Activated CD8-positive, alpha-beta T cell treated with anti-CD3 and anti-CD28 coated beads, Interleukin-2, amount 10 ng/mL, durations not matched to agents 7 days and 5 days (primary cell): ENCODE results near the gene TNP1. TPM values are rescaled to one million over a fixed set of nuclear protein-coding genes. Genes with fewer than 3 reads are reported as not detected.

Experiments
- ATAC-seq: fragments of 150-1000 bp; cut with Tn5 transposase; one replicate; pipeline ENCODE4 v1.10.0; 2021; ENCODE audit warnings: moderate library complexity
- CTCF ChIA-PET: fragments of 350-600 bp; sonication (Branson Sonifier 250); formaldehyde crosslinking; loops from one replicate; lab custom pipeline; 2021; ENCODE audit warnings: antibody characterized with exemption; lab: Charles Lee
- POLR2A ChIA-PET: fragments of 350-600 bp; sonication (Branson Sonifier 250); formaldehyde crosslinking; loops from one replicate; lab custom pipeline; 2021; ENCODE audit warnings: antibody characterized with exemption; lab: Charles Lee
- DNase-seq: peaks from one replicate; pipeline ENCODE4 v3.0.0-alpha.2; 2020
- H3K27ac Mint-ChIP-seq: one replicate; pipeline ENCODE4 v1.8.0; 2021; ENCODE audit warnings: mild to moderate bottlenecking, mixed read lengths
- H3K27me3 Mint-ChIP-seq: one replicate; pipeline ENCODE4 v1.8.0; 2021; ENCODE audit warnings: low read depth, mixed read lengths
- H3K36me3 Mint-ChIP-seq: one replicate; pipeline ENCODE4 v1.8.0; 2021; ENCODE audit warnings: low read depth, mixed read lengths
- H3K4me1 Mint-ChIP-seq: one replicate; pipeline ENCODE4 v1.8.0; 2021; ENCODE audit warnings: low read depth, mixed read lengths
- H3K4me3 Mint-ChIP-seq: one replicate; pipeline ENCODE4 v1.8.0; 2021; ENCODE audit warnings: mild to moderate bottlenecking, mixed read lengths
- H3K9me3 Mint-ChIP-seq: one replicate; pipeline ENCODE4 v1.8.0; 2022; ENCODE audit warnings: mixed read lengths; ENCODE audit not compliant: insufficient read depth
- total RNA-seq, 2 experiments: library from RNA; stranded (reverse); gene quantifications; one replicate each; pipeline ENCODE4 v1.2.3, GENCODE V29; 2021

TNP1 gene
- total RNA-seq, 2 experiments from 2014 or later = not detected

GRCh38 chr2:216887138-216887537 lies 27.3 kb upstream of the TNP1 start:
- H3K9me3 Mint-ChIP-seq = no peaks in the 10 kb centered on the region
- ChIA-PET POLR2A (no interaction called here), CTCF (no interaction called here)
- peaks cover 21% of the 10 kb centered on the region for H3K4me1 Mint-ChIP-seq
- no peak overlapping the region for H3K4me3 Mint-ChIP-seq
- H3K36me3 Mint-ChIP-seq = peaks cover 2% of the 10 kb centered on the region
- no peak for DNase-seq
- no peak overlapping the region for H3K27ac Mint-ChIP-seq
- ATAC-seq = no peak
- H3K27me3 Mint-ChIP-seq = peaks cover 18% of the 10 kb centered on the region

DNA sequence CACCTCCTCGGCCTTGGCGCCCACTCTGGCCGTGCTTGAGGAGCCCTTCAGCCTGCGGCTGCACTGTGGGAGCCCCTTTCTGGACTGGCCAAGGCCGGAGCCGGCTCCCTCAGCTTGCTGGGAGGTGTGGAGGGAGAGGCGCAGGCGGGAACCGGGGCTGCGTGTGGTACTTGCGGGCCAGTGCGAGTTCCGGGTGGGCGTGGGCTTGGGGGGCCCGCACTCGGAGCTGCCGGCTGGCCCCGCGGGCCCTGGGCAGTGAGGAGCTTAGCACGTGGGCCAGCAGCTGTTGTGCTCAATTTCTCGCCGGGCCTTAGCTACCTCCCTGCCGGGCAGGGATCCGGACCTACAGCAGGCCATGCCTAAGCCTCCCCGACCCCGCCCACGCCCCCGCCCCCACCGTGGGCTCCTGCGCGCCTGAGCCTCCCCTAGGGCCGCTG lies 25.3 kb upstream of the TNP1 start:
- ChIA-PET POLR2A (no interaction called here), CTCF (no interaction called here)
- H3K4me3 Mint-ChIP-seq = no peak overlapping the region
- H3K36me3 Mint-ChIP-seq = peaks cover 9% of the 10 kb centered on the region
- H3K9me3 Mint-ChIP-seq = no peaks in the 10 kb centered on the region
- ATAC-seq = no peak
- no peak for DNase-seq
- H3K27me3 Mint-ChIP-seq = peaks cover 12% of the 10 kb centered on the region
- peaks cover 38% of the 10 kb centered on the region for H3K4me1 Mint-ChIP-seq
- H3K27ac Mint-ChIP-seq = no peak overlapping the region

DNA sequence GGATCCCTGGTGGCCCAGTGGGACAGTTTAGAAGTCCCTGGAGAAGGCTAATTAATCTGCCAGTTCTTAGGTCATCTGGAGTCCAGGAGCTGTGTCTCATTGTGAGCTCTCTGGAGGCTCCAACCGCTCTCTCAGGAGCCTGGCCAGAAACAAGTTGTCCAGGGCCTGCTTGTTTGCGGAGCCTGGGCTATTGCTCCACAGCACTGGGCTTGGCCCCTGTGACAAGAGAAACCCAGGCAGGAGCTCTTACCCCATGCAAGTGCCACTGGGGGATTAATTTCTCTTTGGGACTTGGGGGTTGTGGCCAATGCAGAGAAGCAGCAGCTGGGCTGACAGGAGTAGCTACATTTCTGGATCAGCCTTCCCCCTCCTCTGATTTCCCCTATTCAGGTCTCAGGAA lies 24.5 kb upstream of the TNP1 start:
- ATAC-seq = no peak
- no peak for DNase-seq
- Mint-ChIP-seq H3K27me3 (peaks cover 10% of the 10 kb centered on the region), H3K9me3 (no peaks in the 10 kb centered on the region), H3K36me3 (peaks cover 9% of the 10 kb centered on the region), H3K27ac (peak overlapping the region; percentile 46), H3K4me1 (peaks cover 46% of the 10 kb centered on the region), H3K4me3 (no peak overlapping the region)
- CTCF ChIA-PET = interaction anchor here (1.0 kb wide), 1 partner anchor 186 kb away, joined by 3 read pairs; no protein-coding TSS in a partner anchor
- POLR2A ChIA-PET = interaction anchor here (0.5 kb wide), 1 partner anchor 61 kb away, joined by 3 read pairs; no protein-coding TSS in a partner anchor

DNA sequence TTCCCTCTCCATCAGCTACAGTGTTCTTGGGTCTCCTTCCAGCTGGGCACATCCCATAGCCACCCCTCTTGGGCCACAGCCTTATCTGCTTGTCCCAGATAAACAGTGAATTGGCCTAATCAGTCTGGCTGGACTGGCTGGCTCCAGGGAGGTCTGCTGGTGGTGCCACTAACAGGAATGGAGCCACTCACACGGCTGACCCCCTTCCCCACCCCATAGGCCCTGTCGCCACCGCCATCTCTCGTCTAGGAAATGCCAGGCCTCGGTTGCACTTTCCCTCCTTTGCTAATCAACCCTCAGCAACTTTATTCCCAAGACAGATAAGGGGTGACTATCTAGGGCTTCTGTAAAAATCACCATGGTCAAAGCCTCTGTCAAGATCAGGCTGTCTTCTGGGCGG lies 23.0 kb upstream of the TNP1 start:
- peak overlapping the region; percentile 33 for H3K27ac Mint-ChIP-seq
- CTCF ChIA-PET = no interaction called here
- ATAC-seq (no peak), DNase-seq (no peak)
- POLR2A ChIA-PET = no interaction called here
- H3K4me3 Mint-ChIP-seq = no peak overlapping the region
- H3K4me1 Mint-ChIP-seq = peaks cover 58% of the 10 kb centered on the region
- H3K27me3 Mint-ChIP-seq = peaks cover 6% of the 10 kb centered on the region
- H3K9me3 Mint-ChIP-seq = no peaks in the 10 kb centered on the region
- H3K36me3 Mint-ChIP-seq = peaks cover 14% of the 10 kb centered on the region

DNA sequence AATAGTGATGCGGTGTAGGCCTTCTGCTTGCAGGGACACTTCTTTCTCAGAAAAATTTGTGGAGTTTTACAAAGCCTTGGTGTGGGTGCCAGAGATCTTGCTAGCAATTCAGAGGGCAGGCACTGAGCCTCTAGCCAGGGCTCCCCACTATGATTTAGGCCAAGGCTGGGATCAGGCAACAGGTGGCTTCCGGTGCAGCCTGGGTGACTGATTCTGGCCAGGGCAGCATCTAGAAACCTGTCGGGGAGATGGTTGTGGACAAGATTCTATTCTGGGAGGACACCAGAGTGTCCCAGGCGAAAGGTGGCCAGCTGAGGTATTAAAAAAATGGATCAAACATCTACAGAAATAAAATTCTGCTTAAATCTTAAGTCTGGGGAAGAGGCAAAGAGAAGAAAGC lies 21.5 kb upstream of the TNP1 start:
- Mint-ChIP-seq H3K36me3 (peaks cover 18% of the 10 kb centered on the region), H3K27ac (peak overlapping the region; percentile 86), H3K4me3 (no peak overlapping the region), H3K4me1 (peaks cover 59% of the 10 kb centered on the region), H3K27me3 (peaks cover 2% of the 10 kb centered on the region), H3K9me3 (no peaks in the 10 kb centered on the region)
- ATAC-seq (no peak), DNase-seq (no peak)
- ChIA-PET CTCF (no interaction called here), POLR2A (no interaction called here)

- no peaks in the 10 kb centered on the region for H3K27me3 Mint-ChIP-seq
- CTCF ChIA-PET = no interaction called here
- POLR2A ChIA-PET = no interaction called here
- H3K4me1 Mint-ChIP-seq = peaks cover 54% of the 10 kb centered on the region
- H3K9me3 Mint-ChIP-seq = no peaks in the 10 kb centered on the region
- H3K4me3 Mint-ChIP-seq = peak overlapping the region; percentile 55
- peaks cover 20% of the 10 kb centered on the region for H3K36me3 Mint-ChIP-seq
- ATAC-seq (peak; percentile 83), DNase-seq (peak; percentile 85)
- H3K27ac Mint-ChIP-seq = peak overlapping the region; percentile 86
These were observed 20.8 kb upstream of the TNP1 start for GRCh38 chr2:216880509-216881184.

DNA sequence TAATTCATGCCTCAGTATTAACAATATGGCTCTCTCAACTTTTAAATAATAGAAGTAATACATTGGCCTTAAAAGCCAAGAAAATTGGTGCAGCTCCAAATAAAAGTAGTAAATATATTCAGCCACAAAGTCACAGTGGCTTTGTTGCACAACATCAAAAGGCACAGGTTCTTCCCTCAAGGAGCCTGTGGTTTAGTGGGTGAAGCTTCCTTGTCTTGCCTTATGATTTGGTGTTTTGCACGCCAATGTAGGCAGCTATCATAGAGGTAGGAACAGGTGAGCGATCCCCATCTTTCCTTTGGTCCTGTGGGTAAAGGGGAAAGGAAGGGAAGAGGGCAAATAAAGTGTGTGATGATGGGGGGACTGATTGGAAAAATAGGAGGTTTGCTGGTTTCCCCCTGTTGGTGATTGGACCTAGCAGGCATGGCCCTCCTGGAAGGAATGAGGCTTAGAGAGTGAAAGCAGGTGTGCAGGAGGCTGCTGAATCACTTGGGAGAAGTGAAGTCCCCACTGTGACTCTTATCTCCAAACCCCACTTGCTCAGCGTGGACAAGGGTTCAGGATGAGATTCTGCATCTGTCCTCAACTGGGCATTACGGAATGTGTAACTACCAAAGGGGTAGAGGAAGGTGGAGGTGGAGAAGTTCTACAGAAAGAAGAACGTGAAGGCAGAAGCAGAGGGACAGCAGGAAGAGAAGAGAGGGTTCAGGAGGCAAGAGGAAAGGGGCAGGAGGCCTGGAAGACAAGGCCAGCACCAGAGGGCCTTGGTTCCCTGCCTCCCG lies 20.1 kb upstream of the TNP1 start:
- no peak for DNase-seq
- peaks cover 53% of the 10 kb centered on the region for H3K4me1 Mint-ChIP-seq
- no peaks in the 10 kb centered on the region for H3K27me3 Mint-ChIP-seq
- H3K36me3 Mint-ChIP-seq = peaks cover 20% of the 10 kb centered on the region
- POLR2A ChIA-PET = no interaction called here
- H3K9me3 Mint-ChIP-seq = no peaks in the 10 kb centered on the region
- H3K4me3 Mint-ChIP-seq = peak overlapping the region; percentile 38
- CTCF ChIA-PET = interaction anchor here (0.7 kb wide), 1 partner anchor 10 kb away, joined by 4 read pairs; no protein-coding TSS in a partner anchor
- H3K27ac Mint-ChIP-seq = peak overlapping the region; percentile 86
- peak; percentile 34 for ATAC-seq

DNA sequence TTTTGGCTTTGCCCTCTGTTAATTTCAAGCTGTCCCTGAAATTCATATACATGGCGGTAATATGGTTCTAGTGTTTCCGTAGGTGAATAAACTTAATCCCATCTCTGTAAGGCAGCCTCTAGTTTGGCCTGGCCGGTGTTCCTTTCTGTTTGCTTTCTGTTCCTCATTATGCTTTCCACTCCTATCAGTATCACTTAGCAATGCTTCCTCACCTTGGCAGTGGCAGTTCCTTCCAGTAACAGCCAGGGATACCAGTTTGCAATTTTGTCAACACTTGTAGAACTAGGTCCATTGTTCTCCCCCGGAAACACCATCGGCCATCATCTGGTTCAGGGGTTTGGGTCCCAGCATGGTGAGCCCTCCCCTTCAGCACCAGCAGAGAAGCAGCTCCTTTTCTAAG lies 18.2 kb upstream of the TNP1 start:
- Mint-ChIP-seq H3K4me1 (peaks cover 48% of the 10 kb centered on the region), H3K4me3 (no peak overlapping the region), H3K36me3 (peaks cover 18% of the 10 kb centered on the region), H3K27me3 (no peaks in the 10 kb centered on the region), H3K9me3 (no peaks in the 10 kb centered on the region), H3K27ac (no peak overlapping the region)
- ChIA-PET POLR2A (no interaction called here), CTCF (no interaction called here)
- ATAC-seq (no peak), DNase-seq (no peak)

- ATAC-seq (no peak), DNase-seq (no peak)
- ChIA-PET CTCF (no interaction called here), POLR2A (no interaction called here)
- Mint-ChIP-seq H3K27ac (no peak overlapping the region), H3K4me3 (no peak overlapping the region), H3K9me3 (no peaks in the 10 kb centered on the region), H3K4me1 (peaks cover 44% of the 10 kb centered on the region), H3K36me3 (peaks cover 18% of the 10 kb centered on the region), H3K27me3 (no peaks in the 10 kb centered on the region)
These were observed 17.2 kb upstream of the TNP1 start for GRCh38 chr2:216877085-216877484.

DNA sequence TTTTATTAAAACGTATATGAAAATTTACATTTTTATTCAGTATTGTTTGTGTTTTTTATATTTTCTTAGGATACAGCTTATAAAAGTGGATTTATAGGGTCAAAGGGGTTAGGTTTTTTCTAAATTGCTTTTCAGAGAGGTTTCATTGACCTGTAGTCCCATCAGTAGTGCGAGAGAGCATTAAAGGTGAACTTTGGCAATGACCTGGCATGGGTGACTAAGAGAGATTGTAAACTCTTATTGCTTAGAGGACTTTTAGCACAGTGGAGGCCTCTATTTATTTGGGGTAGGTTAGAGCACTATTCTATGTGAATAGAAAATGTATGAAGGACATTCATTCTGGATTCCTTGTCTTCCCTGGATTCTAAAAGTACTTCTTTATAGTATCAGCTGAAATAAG lies 16.0 kb upstream of the TNP1 start:
- DNase-seq (no peak), ATAC-seq (no peak)
- peaks cover 15% of the 10 kb centered on the region for H3K36me3 Mint-ChIP-seq
- H3K4me1 Mint-ChIP-seq = peaks cover 34% of the 10 kb centered on the region
- no peak overlapping the region for H3K27ac Mint-ChIP-seq
- H3K27me3 Mint-ChIP-seq = peaks cover under 1% of the 10 kb centered on the region
- no peaks in the 10 kb centered on the region for H3K9me3 Mint-ChIP-seq
- H3K4me3 Mint-ChIP-seq = no peak overlapping the region
- POLR2A ChIA-PET = interaction anchor here (0.6 kb wide), 1 partner anchor 840 kb away, joined by 4 read pairs; no protein-coding TSS in a partner anchor
- CTCF ChIA-PET = interaction anchor here (0.9 kb wide), 1 partner anchor 635 kb away, joined by 3 read pairs; no protein-coding TSS in a partner anchor

DNA sequence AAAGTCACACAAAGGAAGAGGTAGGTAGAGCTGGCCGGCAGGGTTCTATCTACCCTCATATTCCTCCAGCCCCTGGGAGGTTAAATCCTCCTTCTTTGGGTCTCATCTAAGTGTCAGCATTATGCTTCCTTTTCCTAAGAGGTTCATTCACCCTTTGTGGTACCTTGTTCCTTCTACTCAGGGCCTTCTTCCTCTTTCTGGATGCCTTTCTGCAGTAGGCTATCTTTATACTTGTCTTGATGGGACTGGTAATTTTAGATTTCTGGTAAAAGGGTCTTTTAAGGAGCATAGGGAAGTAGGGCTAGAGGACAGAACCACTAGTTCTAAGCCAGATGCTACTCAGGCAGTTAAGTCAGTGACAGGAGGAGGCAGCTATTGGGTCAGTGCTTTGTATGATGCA lies 13.7 kb upstream of the TNP1 start:
- Mint-ChIP-seq H3K9me3 (no peaks in the 10 kb centered on the region), H3K36me3 (peaks cover 10% of the 10 kb centered on the region), H3K4me3 (no peak overlapping the region), H3K27me3 (peaks cover 4% of the 10 kb centered on the region), H3K4me1 (peaks cover 13% of the 10 kb centered on the region), H3K27ac (no peak overlapping the region)
- CTCF ChIA-PET = interaction anchor here (1.8 kb wide), 1 partner anchor 15 kb away, joined by 8 read pairs; no protein-coding TSS in a partner anchor
- no peak for DNase-seq
- ATAC-seq = no peak
- POLR2A ChIA-PET = no interaction called here

DNA sequence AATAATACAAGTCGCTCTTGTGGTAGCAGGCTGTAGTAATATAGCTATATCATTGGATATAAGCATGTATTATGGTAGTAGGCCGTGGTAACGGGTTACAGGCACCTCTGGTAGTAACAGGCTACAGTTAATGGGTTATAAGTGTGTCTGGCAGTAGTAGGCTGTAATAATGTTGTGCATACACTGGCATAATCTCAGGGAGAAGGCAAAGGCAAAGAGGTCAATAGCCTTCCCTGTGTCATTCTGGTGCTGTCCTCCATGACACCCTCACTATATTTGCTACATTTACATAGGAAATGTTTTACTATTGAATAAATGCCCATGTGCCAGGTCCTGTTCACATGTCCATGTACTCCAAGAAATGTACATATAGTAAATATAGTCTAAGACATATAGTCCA lies 12.8 kb upstream of the TNP1 start:
- ATAC-seq (no peak), DNase-seq (no peak)
- H3K27me3 Mint-ChIP-seq = peaks cover 4% of the 10 kb centered on the region
- no peak overlapping the region for H3K27ac Mint-ChIP-seq
- H3K4me1 Mint-ChIP-seq = peaks cover 18% of the 10 kb centered on the region
- H3K9me3 Mint-ChIP-seq = no peaks in the 10 kb centered on the region
- peaks cover 6% of the 10 kb centered on the region for H3K36me3 Mint-ChIP-seq
- ChIA-PET CTCF (no interaction called here), POLR2A (no interaction called here)
- H3K4me3 Mint-ChIP-seq = no peak overlapping the region
